GM19397 (cell line): ENCODE data around the gene SHKBP1.
A peak's percentile ranks its signal among the peaks of the same experiment; 100 is the strongest.
"Not testable (repeated sequence)": the region's sequence is repeated elsewhere in the genome, so short reads cannot be mapped to it uniquely, and the experiment has no call there.

ENCODE experiments used
- ATAC-seq: cut with Tn5 transposase; IDR thresholded peaks from one replicate; pipeline ENCODE4 v1.9.1; 2021; ENCODE audit warnings: mild to moderate bottlenecking, moderate library complexity; ENCODE audit not compliant: unreplicated experiment

The SHKBP1 gene

DNA sequence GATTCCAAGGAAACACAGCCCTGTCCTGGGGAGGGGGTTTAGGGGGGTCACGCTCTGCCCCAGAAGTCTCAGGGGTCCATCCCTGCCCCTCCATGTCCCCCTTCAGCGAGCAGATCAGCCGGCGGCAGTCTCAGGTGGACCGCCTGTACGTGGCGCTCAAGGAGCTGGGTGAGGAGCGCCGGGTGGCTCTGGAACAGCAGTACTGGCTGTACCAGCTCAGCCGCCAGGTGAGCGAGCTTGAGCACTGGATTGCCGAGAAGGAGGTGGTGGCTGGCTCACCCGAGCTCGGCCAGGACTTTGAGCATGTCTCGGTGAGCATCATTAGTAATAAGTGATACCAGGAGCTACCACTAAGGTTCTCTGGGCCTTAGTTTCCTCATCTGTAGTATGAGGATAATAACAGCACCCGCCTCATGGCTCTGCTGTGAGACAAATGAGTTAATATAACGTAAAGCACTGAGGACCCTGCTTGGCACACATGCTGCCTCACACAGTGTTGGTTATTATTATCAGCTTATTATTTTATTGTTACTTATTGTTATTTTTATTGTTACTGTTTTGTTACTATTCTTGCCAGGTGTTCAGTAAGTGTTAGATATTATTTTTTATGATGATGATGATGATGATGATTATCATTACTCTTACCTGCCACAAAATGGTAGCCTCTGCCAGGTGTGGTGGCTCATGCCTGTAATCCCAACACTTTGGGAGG lies 20.5 kb upstream of the SHKBP1 start:
- no peak for ATAC-seq

DNA sequence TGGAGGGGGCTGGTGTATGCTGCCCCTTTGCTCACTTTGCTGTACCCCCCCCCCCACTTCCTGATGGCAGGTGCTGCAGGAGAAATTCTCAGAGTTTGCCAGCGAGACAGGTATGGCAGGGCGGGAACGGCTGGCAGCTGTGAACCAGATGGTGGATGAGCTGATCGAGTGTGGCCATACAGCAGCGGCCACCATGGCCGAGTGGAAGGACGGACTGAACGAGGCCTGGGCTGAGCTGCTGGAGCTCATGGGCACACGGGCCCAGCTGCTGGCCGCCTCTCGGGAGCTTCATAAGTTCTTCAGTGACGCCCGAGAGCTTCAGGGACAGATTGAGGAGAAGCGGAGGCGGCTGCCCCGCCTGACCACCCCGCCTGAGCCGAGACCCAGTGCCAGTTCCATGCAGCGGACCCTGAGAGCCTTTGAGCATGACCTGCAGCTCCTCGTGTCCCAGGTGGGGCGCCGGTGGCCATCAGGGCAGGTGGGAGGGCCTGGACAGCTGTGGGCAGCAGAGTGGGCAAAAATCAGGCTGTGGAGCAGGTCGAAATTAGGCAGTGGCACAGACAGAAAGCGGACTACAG lies 19.6 kb upstream of the SHKBP1 start:
- no peak for ATAC-seq

DNA sequence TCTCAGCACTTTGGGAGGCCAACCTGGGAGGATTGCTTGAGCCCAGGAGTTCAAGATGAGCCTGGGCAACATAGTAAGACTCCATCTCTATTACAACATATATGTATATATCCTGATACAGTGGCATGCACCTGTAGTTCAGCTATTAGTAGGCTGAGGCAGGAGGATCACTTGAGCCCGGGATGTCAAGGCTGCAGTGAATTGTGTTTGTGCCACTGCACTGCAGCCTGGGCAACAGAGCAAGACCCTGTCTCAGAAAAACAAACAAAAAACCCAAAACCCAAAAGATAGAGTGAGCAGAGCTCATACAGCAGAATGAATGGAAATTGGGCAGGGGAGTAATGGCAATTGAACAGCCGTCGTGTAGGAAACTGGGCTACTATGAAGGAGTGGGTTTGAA lies 17.3 kb upstream of the SHKBP1 start:
- ATAC-seq: no peak

DNA sequence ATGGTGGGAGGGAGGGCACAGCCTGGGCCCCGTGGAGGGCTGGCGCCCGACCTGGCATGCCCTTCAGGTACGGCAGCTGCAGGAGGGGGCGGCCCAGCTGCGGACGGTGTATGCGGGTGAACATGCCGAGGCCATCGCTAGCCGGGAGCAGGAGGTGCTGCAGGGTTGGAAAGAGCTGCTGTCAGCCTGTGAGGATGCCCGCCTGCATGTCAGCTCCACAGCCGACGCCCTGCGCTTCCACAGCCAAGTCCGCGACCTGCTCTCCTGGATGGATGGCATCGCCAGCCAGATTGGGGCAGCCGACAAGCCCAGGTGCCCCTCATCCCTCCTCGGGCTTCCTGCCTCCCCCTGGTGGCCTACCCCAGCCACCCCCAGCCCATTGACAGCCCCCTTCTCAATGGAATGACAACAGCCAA lies 16.6 kb upstream of the SHKBP1 start:
- no peak for ATAC-seq

DNA sequence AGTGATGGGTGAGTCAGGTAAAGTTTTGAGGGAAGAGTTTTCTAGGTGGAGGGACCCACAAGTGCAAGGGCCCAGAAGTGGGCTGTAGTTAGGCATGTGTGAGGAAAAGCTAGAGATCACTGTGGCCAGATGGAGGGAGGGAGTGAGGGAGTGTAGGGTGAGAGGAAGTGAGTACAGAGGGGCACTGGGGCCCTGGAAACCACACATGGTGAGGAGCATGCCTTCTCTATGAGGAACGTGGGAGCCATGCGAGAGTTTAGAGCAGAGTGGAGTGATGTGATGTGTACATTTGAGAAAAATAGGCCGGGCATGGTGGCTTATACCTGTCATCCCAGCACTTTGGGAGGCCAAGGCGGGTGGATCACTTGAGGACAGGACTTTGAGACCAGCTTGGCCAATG lies 14.7 kb upstream of the SHKBP1 start:
- no peak for ATAC-seq

DNA sequence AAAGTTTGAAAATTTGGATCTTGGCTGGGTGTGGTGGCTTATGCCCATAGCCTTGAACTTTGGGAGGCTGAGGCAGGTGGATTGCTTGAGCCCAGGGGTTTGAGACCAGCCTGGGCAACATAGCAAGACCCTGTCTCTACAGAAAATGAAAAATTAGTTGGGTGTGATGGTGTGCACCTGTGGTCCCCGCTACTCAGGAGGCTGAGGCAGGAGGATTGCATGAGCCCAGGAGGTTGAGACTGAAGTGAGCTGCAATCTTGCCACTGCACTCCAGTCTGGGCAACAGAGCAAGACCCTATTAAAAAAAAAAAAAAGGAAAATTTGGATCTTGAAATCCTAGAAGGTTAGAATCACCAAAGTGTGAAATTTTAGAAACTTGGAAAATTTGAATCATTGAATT lies 12.1 kb upstream of the SHKBP1 start:
- not testable (repeated sequence) for ATAC-seq

DNA sequence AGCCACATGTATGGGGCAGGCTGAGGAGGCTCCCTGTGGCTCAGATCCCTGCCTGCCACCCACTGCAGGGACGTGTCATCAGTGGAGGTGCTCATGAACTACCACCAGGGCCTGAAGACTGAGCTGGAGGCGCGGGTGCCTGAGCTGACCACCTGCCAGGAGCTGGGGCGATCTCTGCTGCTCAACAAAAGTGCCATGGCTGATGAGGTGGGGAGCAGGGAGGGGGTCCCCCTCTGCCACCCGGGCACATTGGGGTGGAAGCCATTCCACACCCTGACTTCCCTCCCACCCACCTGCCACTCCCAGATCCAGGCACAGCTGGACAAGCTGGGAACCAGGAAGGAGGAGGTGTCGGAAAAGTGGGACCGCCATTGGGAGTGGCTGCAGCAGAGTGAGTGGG lies 11.3 kb upstream of the SHKBP1 start:
- no peak for ATAC-seq

- no peak for ATAC-seq
These were observed 10.7 kb upstream of the SHKBP1 start for GRCh38 chr19:40565910-40566495.

- ATAC-seq: no peak
These were observed 9.5 kb upstream of the SHKBP1 start for GRCh38 chr19:40567040-40567749.

DNA sequence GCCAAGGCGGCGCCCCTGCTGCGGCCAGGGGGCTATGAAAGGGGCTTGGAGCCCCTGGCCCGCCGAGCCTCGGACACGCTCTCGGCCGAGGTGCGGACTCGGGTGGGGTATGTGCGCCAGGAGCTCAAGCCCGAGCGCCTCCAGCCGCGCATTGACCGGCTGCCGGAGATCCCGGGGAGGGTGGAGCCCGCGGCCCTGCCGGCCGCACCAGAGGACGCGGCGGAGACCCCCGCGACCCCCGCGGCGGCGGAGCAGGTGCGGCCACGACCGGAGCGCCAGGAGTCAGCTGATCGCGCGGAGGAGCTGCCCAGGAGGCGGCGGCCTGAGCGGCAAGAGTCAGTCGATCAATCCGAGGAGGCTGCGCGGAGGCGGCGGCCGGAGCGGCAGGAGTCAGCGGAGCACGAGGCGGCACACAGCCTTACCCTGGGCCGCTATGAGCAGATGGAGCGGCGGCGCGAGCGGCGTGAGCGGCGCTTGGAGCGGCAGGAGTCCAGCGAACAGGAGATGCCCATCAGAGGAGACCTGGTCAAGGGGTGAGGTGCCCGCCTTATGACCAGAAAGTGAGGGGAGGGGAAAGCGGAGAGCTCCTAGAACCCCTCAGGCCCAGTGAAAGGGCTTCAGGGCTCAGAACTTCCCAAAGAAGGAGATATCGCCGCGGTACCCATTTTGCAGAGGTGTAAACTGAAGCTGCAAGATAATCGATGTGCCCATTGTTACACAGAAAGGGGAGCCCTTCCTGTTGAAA lies 8.8 kb upstream of the SHKBP1 start:
- no peak for ATAC-seq

- ATAC-seq: peak; percentile 91
These were observed 6.2 kb upstream of the SHKBP1 start for GRCh38 chr19:40570313-40571004.

- ATAC-seq: no peak
These were observed 5.7 kb upstream of the SHKBP1 start for GRCh38 chr19:40571005-40571318.

DNA sequence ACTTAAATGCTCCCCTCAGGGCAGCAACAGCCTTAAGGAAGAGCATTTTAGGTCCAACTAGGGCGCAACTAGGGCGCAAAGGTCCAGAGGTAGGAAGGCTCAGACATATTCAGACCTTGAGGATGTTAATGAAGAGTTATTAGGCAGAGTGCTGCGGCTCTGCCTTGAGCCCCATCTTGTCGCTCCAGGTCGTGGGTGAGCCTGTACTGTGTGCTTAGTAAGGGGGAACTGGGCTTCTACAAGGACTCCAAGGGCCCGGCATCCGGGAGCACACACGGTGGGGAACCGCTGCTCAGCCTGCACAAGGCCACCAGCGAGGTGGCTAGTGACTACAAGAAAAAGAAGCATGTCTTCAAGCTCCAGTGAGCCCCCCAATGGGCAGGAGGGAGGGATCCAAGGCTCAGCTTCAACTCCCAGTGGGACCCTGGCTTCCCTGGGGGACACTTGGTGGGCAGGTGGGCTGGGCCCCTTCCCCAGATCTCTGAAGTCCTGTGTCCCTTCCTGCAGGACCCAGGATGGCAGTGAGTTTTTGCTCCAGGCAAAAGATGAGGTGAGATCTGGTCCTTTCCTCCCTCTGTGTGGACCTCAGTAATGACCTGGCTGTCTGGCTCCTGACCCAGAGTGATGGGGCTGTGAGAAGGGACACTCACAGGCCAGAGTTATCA lies 4.7 kb upstream of the SHKBP1 start:
- no peak for ATAC-seq

GRCh38 chr19:40575326-40575725 lies 1.3 kb upstream of the SHKBP1 start:
- ATAC-seq: no peak

DNA sequence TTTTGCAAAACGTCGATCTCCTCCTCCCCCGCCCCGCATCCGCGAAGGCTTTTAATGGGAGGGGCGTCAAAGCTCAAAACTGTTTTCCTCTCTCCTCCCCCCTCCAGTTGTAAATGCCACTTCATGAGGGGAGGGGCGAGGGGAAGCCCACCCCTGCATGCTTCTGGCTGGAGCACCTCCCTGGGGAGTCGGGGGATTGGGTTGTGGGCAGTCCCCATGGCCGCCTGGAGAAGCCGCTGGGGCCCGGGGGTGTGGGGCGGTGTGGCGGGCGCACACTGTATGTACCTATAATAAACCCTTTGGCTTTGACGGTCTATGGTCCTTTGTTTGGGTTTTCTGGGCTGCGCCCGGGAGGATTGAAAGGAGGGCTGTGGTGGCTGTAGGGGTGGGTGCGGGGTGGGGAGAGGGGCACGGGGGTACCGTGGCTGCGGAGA lies 505 bp upstream of the SHKBP1 start:
- ATAC-seq: peak; percentile 10

DNA sequence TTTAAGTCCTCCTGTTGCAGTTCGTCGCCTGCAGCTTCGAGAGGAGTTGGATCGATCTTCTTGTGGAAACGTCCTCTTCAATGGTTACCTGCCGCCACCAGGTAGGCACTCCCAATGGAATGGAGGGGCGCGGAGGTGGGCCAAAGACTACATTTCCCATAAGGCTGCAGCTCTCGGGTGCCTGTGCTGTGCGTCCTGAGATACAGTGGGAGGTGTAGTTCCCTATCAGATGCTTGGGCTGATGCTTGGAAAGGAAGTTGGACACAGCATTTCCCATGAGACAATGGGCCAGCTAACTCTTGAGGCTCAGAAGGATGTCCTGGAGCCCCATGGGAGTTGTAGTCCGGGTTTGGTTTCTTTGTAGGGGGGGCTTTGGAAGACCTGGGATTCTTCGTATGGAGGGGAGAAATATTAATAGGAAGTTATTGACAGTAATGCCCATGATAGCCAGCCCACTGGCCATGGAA lies 1.8 kb downstream of the SHKBP1 start:
- no peak for ATAC-seq

DNA sequence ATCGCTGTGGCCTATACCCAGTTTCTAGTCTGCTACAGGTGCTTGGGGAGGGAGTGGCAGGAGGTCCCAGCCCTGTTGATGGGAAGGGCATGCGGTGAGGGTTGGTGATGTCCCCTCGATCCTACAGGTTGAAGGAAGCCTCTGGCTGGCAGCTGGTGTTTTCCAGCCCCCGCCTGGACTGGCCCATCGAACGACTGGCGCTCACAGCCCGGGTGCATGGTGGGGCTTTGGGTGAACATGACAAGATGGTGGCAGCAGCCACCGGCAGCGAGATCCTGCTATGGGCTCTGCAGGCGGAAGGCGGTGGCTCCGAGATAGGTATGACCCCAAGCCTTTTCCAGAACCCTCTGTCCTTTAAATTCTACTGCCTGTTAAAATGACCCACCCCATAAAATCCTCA lies 3.9 kb downstream of the SHKBP1 start:
- no peak for ATAC-seq

DNA sequence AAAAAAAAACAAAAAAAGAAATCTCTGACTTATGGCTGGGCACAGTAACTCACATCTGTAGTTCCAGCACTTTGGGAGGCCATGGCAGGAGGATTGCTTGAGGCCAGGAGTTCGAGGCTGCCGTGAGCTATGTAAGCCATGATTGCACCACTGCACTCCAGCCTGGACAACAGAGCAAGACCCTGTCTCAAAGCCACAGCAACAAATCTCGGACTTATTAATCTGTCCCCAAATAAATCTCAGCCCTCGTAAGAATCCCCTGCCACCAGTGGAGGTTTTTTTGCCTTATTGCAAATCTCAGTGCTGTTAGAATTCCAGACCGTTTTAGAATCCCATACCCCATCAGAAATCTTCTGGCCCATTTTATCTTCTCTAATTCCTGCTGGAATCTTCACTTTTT lies 4.9 kb downstream of the SHKBP1 start:
- no peak for ATAC-seq

DNA sequence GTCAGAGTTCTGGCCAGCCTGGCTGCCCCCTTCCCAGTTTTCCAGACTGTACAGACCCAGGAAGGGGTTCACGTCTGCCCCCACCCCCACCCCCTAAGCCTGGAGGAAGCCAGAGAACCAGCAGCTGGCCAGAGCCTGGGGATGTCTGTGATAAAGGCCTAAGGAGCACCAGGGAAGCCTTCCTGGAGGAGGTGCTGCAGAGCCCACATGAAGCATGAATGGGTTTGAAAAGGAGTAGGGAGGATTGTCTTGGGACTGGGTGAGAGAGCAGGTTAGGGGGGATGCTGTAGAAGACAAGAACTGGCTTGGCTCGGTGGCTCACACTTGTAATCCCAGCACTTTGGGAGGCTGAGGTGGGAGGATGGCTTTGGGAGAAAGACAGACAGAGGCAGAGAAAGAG lies 5.8 kb downstream of the SHKBP1 start:
- no peak for ATAC-seq

DNA sequence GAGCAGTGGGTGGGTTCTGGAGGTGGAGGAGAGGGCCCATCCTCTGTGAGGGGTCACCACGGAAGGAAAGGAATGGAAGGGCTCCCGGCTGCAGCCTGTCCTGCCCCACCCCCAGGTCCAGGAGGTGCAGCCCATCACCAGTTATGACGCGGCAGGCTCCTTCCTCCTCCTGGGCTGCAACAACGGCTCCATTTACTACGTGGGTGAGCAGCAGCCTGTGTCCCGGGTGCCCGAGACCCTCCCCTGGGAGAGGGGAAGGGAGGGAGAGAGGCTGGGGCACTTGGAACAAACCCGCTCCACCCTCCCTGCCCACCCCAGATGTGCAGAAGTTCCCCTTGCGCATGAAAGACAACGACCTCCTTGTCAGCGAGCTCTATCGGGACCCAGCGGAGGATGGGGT lies 6.6 kb downstream of the SHKBP1 start:
- ATAC-seq: no peak
